Central memory CD8-positive, alpha-beta T cell (primary cell): Measurements from ENCODE around the gene TMPRSS7.

Source experiments
- ATAC-seq: fragments of 150-1000 bp; cut with Tn5 transposase; replicated peaks from 2 replicates; pipeline ENCODE4 v1.10.0; 2022; ENCODE audit warnings: mild to moderate bottlenecking, moderate FRiP score, moderate number of reproducible peaks; ENCODE audit not compliant: poor library complexity, severe bottlenecking; ENCODE audit errors: extremely low read depth
- DNase-seq, 2 donors: peaks; one replicate each; pipeline ENCODE4 v3.0.0; 2021; ENCODE audit warnings: low spot score in 2 of 2
- H3K27ac Mint-ChIP-seq: one replicate; pipeline ENCODE4 v1.8.0; 2022; ENCODE audit warnings: low read depth, mild to moderate bottlenecking, moderate library complexity, mixed read lengths
- H3K27me3 Mint-ChIP-seq: one replicate; pipeline ENCODE4 v1.8.0; 2022; ENCODE audit warnings: mixed read lengths
- H3K36me3 Mint-ChIP-seq: one replicate; pipeline ENCODE4 v1.8.0; 2022; ENCODE audit warnings: mild to moderate bottlenecking, moderate library complexity, mixed read lengths; ENCODE audit not compliant: insufficient read depth
- H3K4me1 Mint-ChIP-seq: one replicate; pipeline ENCODE4 v1.8.0; 2022; ENCODE audit warnings: mixed read lengths
- H3K4me3 Mint-ChIP-seq: one replicate; pipeline ENCODE4 v1.8.0; 2022; ENCODE audit warnings: mild to moderate bottlenecking, moderate library complexity, mixed read lengths
- H3K9me3 Mint-ChIP-seq: one replicate; pipeline ENCODE4 v1.8.0; 2022; ENCODE audit warnings: mixed read lengths

Gene TMPRSS7

GRCh38 chr3:112084980-112085705 is 50.6 kb downstream of the TMPRSS7 start:
- no peaks in the 10 kb centered on the region for H3K9me3 Mint-ChIP-seq

GRCh38 chr3:112085735-112086075 is 51.2 kb downstream of the TMPRSS7 start:
- DNase-seq (no peak), ATAC-seq (no peak)
- no peaks in the 10 kb centered on the region for H3K9me3 Mint-ChIP-seq
- H3K27ac Mint-ChIP-seq: no peak overlapping the region
- peaks cover 32% of the 10 kb centered on the region for H3K27me3 Mint-ChIP-seq
- H3K36me3 Mint-ChIP-seq: no peaks in the 10 kb centered on the region
- H3K4me3 Mint-ChIP-seq: peak overlapping the region; percentile 80
- peaks cover 15% of the 10 kb centered on the region for H3K4me1 Mint-ChIP-seq

More at GRCh38 chr3:112084980-112085705, 50.6 kb downstream of the TMPRSS7 start:
- no peaks in the 10 kb centered on the region for H3K36me3 Mint-ChIP-seq
- H3K27ac Mint-ChIP-seq: no peak overlapping the region
- H3K4me3 Mint-ChIP-seq: peak overlapping the region; percentile 80
- ATAC-seq (no peak), DNase-seq (no peak)
- peaks cover 15% of the 10 kb centered on the region for H3K4me1 Mint-ChIP-seq
- peaks cover 30% of the 10 kb centered on the region for H3K27me3 Mint-ChIP-seq

GRCh38 chr3:112086076-112086854 is 51.7 kb downstream of the TMPRSS7 start, which contains the start of gene C3orf52:
C3orf52 (plus strand) TSS chr3:112086389; CDS start chr3:112086408, 19 bp downstream.
- H3K4me1 Mint-ChIP-seq: peaks cover 15% of the 10 kb centered on the region
- no peaks in the 10 kb centered on the region for H3K9me3 Mint-ChIP-seq

GRCh38 chr3:112086875-112087524 is 52.5 kb downstream of the TMPRSS7 start:
- H3K4me1 Mint-ChIP-seq: peaks cover 15% of the 10 kb centered on the region
- H3K36me3 Mint-ChIP-seq: no peaks in the 10 kb centered on the region
- no peaks in the 10 kb centered on the region for H3K9me3 Mint-ChIP-seq
- peak overlapping the region; percentile 80 for H3K4me3 Mint-ChIP-seq
- no peak for ATAC-seq
- DNase-seq: no peak
- no peak overlapping the region for H3K27ac Mint-ChIP-seq
- peaks cover 32% of the 10 kb centered on the region for H3K27me3 Mint-ChIP-seq

More at GRCh38 chr3:112086076-112086854, 51.7 kb downstream of the TMPRSS7 start, which contains the start of gene C3orf52:
- peak; percentile 81 for ATAC-seq
- Mint-ChIP-seq H3K36me3 (no peaks in the 10 kb centered on the region), H3K4me3 (peak within 1 kb of the TSS; percentile 80), H3K27me3 (peaks cover 32% of the 10 kb centered on the region), H3K27ac (no peak within 1 kb of the TSS)
- DNase-seq: peak in 1 of 2 donors; percentile 27

- peaks cover 35% of the 10 kb centered on the region for H3K27me3 Mint-ChIP-seq
- no peak overlapping the region for H3K4me3 Mint-ChIP-seq
- peaks cover 15% of the 10 kb centered on the region for H3K4me1 Mint-ChIP-seq
- ATAC-seq (no peak), DNase-seq (no peak)
- H3K36me3 Mint-ChIP-seq: no peaks in the 10 kb centered on the region
- no peak overlapping the region for H3K27ac Mint-ChIP-seq
- H3K9me3 Mint-ChIP-seq: no peaks in the 10 kb centered on the region
Observed at GRCh38 chr3:112087746-112088145, 53.2 kb downstream of the TMPRSS7 start.

- H3K9me3 Mint-ChIP-seq: no peaks in the 10 kb centered on the region
- ATAC-seq (no peak), DNase-seq (no peak)
- no peak overlapping the region for H3K4me3 Mint-ChIP-seq
- peaks cover 43% of the 10 kb centered on the region for H3K27me3 Mint-ChIP-seq
- no peak overlapping the region for H3K27ac Mint-ChIP-seq
- peaks cover 15% of the 10 kb centered on the region for H3K4me1 Mint-ChIP-seq
- H3K36me3 Mint-ChIP-seq: no peaks in the 10 kb centered on the region
Observed at GRCh38 chr3:112088944-112089343, 54.4 kb downstream of the TMPRSS7 start.

GRCh38 chr3:112089956-112090886 is 55.7 kb downstream of the TMPRSS7 start:
- DNase-seq (no peak), ATAC-seq (no peak)
- Mint-ChIP-seq H3K4me1 (peaks cover 15% of the 10 kb centered on the region), H3K36me3 (no peaks in the 10 kb centered on the region), H3K27ac (no peak overlapping the region), H3K4me3 (no peak overlapping the region), H3K27me3 (peaks cover 43% of the 10 kb centered on the region), H3K9me3 (no peaks in the 10 kb centered on the region)

GRCh38 chr3:112090887-112091586 is 56.5 kb downstream of the TMPRSS7 start:
- no peaks in the 10 kb centered on the region for H3K36me3 Mint-ChIP-seq
- H3K9me3 Mint-ChIP-seq: no peaks in the 10 kb centered on the region
- ATAC-seq: no peak
- H3K4me3 Mint-ChIP-seq: no peak overlapping the region
- H3K27ac Mint-ChIP-seq: no peak overlapping the region
- no peak for DNase-seq
- H3K4me1 Mint-ChIP-seq: peaks cover 11% of the 10 kb centered on the region
- peaks cover 43% of the 10 kb centered on the region for H3K27me3 Mint-ChIP-seq

- Mint-ChIP-seq H3K9me3 (no peaks in the 10 kb centered on the region), H3K27ac (no peak overlapping the region), H3K27me3 (peaks cover 31% of the 10 kb centered on the region), H3K4me1 (no peaks in the 10 kb centered on the region), H3K4me3 (no peak overlapping the region), H3K36me3 (no peaks in the 10 kb centered on the region)
- DNase-seq (no peak), ATAC-seq (no peak)
Observed at GRCh38 chr3:112092496-112093179, 58.1 kb downstream of the TMPRSS7 start.

GRCh38 chr3:112093180-112093522 is 58.6 kb downstream of the TMPRSS7 start:
- no peaks in the 10 kb centered on the region for H3K4me1 Mint-ChIP-seq

GRCh38 chr3:112095731-112096130 is 61.2 kb downstream of the TMPRSS7 start:
- no peak for ATAC-seq
- H3K9me3 Mint-ChIP-seq: no peaks in the 10 kb centered on the region

More at GRCh38 chr3:112093180-112093522, 58.6 kb downstream of the TMPRSS7 start:
- no peak overlapping the region for H3K27ac Mint-ChIP-seq
- peaks cover 26% of the 10 kb centered on the region for H3K27me3 Mint-ChIP-seq
- no peak for ATAC-seq
- H3K36me3 Mint-ChIP-seq: no peaks in the 10 kb centered on the region
- H3K4me3 Mint-ChIP-seq: no peak overlapping the region
- no peak for DNase-seq
- H3K9me3 Mint-ChIP-seq: no peaks in the 10 kb centered on the region

More at GRCh38 chr3:112095731-112096130, 61.2 kb downstream of the TMPRSS7 start:
- no peak for DNase-seq
- H3K4me1 Mint-ChIP-seq: no peaks in the 10 kb centered on the region
- H3K36me3 Mint-ChIP-seq: no peaks in the 10 kb centered on the region
- H3K4me3 Mint-ChIP-seq: no peak overlapping the region
- H3K27ac Mint-ChIP-seq: no peak overlapping the region
- peaks cover 10% of the 10 kb centered on the region for H3K27me3 Mint-ChIP-seq
